H4 (cell line): Measurements from ENCODE around the gene MFSD8. TPM values are rescaled to one million over a fixed set of nuclear protein-coding genes. Genes with fewer than 3 reads are reported as not detected.
"Not testable (repeated sequence)": the region's sequence is repeated elsewhere in the genome, so short reads cannot be mapped to it uniquely, and the experiment has no call there.

Experiments used
- DNase-seq: peaks from one replicate; pipeline ENCODE4 v3.0.0-alpha.2; 2015; ENCODE audit warnings: low spot score
- total RNA-seq: library from RNA; depleted of rRNA; stranded (reverse); fragments of >200 nt; shearing (Covaris generic); gene quantifications from 2 replicates; pipeline ENCODE4 v1.2.3, GENCODE V29; 2014

The MFSD8 gene
- total RNA-seq, 1 experiment from 2014 or later: 20.6 TPM

DNA sequence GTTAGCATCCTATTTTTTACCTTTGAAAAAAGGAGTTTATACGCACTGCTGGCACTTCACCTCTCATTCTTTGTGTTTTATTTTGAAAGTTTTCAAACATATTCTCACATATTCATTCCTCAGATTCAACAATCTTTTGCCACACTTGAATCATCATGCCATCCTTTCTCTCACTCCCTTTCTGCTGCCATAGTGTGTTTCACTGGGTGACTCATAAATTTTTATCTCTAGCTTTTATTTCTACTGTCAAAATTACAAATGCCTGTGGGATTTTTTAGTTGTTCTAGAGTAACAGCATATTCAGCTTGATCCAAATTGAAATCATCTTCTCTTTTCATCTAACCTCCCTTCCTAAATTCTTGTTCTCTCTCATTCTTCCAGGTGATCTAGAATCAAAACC lies 28.0 kb downstream of the MFSD8 start:
- no peak for DNase-seq

DNA sequence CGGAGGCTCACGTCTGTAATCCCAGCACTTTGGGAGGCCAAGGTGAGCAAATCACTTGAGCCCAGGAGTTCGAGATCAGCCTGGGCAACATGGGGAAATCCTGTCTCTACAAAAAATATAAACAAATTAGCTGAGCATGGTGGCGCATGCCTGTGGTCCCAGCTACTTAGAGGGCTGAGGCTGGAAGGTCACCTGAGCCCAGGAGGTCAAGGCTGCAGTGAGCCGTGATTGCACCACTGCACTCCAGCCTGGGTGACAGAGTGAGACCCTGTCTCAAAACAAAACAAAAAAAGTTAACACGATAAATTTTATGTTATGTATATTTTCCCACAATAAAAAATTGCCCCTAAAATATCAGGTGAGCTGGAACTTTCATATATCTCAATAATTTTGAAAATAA lies 33.1 kb downstream of the MFSD8 start:
- not testable (repeated sequence) for DNase-seq

- no peak for DNase-seq
Observed at GRCh38 chr4:127930175-127930574, 34.8 kb downstream of the MFSD8 start.

- DNase-seq: not testable (repeated sequence)
Observed at GRCh38 chr4:127925720-127926119, 39.3 kb downstream of the MFSD8 start.

- no peak for DNase-seq
Observed at GRCh38 chr4:127922226-127922625, 42.7 kb downstream of the MFSD8 start.

DNA sequence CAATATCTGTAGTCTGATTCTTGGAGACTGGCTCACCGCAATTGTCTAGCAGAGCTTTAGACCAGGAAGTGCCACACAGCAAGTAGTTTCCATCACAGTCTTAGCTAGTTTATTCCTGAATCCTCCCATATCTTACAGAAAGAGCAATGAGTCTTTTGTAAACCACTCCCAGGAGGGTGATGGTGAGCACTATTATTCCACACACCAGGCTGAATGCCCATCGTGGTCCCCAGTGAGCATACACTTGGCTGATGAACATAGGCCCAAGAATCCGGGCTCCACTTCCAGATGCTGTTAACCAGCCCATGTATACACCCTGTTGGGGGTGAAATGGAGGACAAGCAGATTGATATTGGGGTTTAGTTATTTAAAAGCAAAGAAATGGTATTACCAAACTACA lies 44.5 kb downstream of the MFSD8 start:
- DNase-seq: no peak

GRCh38 chr4:127917151-127917550 lies 47.8 kb downstream of the MFSD8 start:
- no peak for DNase-seq

- no peak for DNase-seq
Observed at GRCh38 chr4:127916512-127916911, 48.5 kb downstream of the MFSD8 start.

- no peak for DNase-seq
Observed at GRCh38 chr4:127905029-127905428, 59.9 kb downstream of the MFSD8 start.

DNA sequence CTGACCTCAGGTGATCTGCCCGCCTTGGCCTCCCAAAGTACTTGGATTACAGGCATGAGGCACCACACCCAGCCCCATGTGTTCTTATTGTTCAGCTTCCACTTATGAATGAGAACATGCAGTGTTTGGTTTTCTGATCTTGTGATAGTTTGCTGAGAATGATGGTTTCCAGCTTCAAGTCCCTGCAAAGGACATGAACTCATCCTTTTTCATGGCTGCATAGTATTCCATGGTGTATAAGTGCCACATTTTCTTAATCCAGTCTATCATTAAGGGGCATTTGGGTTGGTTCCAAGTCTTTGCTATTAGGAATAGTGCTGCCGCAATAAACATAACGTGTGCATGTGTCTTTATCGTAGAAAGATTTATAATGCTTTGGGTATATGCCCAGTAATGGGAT lies 65.3 kb downstream of the MFSD8 start:
- not testable (repeated sequence) for DNase-seq

DNA sequence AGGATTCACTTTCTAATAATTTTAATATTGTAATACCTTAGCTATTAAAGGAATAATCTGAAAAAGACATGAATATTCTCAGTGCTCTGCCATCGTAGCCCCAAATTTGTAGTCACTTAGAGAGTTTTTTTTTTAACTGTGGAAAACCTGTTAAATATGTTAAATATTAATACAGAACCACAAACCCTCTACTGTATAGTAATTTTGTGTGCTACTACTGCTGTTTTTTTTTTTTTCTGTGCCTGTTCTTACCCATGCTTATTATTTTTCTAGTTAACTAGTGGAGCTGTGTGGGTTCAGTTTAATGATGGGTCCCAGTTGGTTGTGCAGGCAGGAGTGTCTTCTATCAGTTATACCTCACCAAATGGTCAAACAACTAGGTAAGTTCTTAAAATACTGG lies 68.4 kb downstream of the MFSD8 start:
- DNase-seq: no peak

- DNase-seq: no peak
Observed at GRCh38 chr4:127896069-127896468, 68.9 kb downstream of the MFSD8 start.

GRCh38 chr4:127889903-127890302 lies 75.1 kb downstream of the MFSD8 start:
- no peak for DNase-seq

GRCh38 chr4:127888559-127888958 lies 76.4 kb downstream of the MFSD8 start:
- no peak for DNase-seq

GRCh38 chr4:127881563-127881864 lies 83.5 kb downstream of the MFSD8 start:
- DNase-seq: no peak

GRCh38 chr4:127880763-127881562 lies 84.0 kb downstream of the MFSD8 start, which contains the start of gene PLK4:
TSS of gene PLK4 (plus strand) at chr4:127880893. CDS start at chr4:127881135, 242 bp downstream.
- DNase-seq: peak; percentile 96

- no peak for DNase-seq
Observed at GRCh38 chr4:127875791-127876190, 89.2 kb downstream of the MFSD8 start.

DNA sequence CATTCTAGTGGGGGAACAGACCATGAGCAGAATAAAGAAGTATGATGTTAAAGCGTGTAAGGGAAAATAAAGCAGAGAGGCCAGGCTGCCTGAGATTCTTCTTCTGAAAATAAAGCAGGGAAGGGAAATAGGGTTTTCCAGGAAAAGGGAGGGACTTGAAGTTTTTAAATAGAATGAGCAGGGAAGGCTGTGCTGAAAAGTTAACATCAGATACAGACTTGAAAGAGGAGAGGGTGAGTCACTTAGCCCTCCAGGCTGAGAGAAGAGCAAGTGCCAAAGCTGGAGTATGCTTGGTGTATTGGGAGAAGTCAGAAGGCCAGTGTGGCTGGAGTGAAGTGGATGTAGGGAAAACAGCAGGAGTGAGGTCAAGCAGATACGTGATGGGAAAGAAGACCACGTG lies 94.3 kb downstream of the MFSD8 start:
- DNase-seq: peak; percentile 57

DNA sequence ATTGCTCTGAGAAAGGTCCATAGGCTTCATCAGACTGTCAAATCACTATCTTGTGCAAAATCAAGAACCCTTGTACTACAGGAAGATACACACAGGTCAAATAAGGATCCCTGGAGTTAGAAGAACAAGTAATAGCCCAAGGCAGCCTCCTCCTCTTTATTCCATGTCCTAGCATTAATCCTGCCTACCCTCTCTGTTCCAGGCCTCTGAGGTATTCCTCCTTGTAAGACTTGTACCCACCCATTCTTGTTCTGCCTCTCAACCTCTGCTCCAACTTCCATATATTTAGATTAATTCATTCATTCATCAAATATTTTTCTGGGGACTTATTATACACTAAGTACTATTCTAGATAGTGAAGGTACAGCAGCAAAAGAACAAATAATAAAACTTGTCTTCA lies 94.7 kb downstream of the MFSD8 start:
- DNase-seq: no peak

GRCh38 chr4:127868196-127868595 lies 96.8 kb downstream of the MFSD8 start:
- no peak for DNase-seq
